MCF 10A (cell line): ENCODE data around the gene SPINT2. TPM values are rescaled to one million over a fixed set of nuclear protein-coding genes. Genes with fewer than 3 reads are reported as not detected.

Experiments used
- BruUV-seq: library from RNA; stranded (reverse); fragments of 400-500 nt; replicated peaks from 2 replicates; lab custom pipeline; 2021; lab: Mats Ljungman, UMichigan
- CTCF ChIA-PET: fragments of 300-600 bp; sonication (Branson Sonifier 250); formaldehyde crosslinking; extraction: SDS; loops from one replicate; lab custom pipeline; 2021; ENCODE audit warnings: antibody characterized with exemption, inconsistent platforms; lab: Yijun Ruan, JAX
- POLR2A ChIA-PET: fragments of 300-600, 350-650 bp; sonication (Branson Sonifier 250); formaldehyde crosslinking; extraction: SDS; loops from one replicate; lab custom pipeline; 2020; ENCODE audit warnings: antibody characterized with exemption, inconsistent platforms; lab: Yijun Ruan, JAX
- DNase-seq: peaks from one replicate; pipeline ENCODE4 v3.0.0-alpha.2; 2018; ENCODE audit not compliant: unreplicated experiment
- H3K27ac Mint-ChIP-seq: one replicate; pipeline ENCODE4 v1.8.0; 2022; ENCODE audit warnings: mild to moderate bottlenecking, low read depth, mixed read lengths; ENCODE audit not compliant: unreplicated experiment
- H3K27me3 Mint-ChIP-seq: one replicate; pipeline ENCODE4 v1.8.0; 2022; ENCODE audit warnings: mixed read lengths; ENCODE audit not compliant: insufficient read depth, unreplicated experiment
- H3K36me3 Mint-ChIP-seq: one replicate; pipeline ENCODE4 v1.8.0; 2022; ENCODE audit warnings: mild to moderate bottlenecking, moderate library complexity, mixed read lengths; ENCODE audit not compliant: insufficient read depth, unreplicated experiment
- H3K4me1 Mint-ChIP-seq: one replicate; pipeline ENCODE4 v1.8.0; 2022; ENCODE audit warnings: mixed read lengths; ENCODE audit not compliant: insufficient read depth, unreplicated experiment
- H3K4me3 Mint-ChIP-seq: one replicate; pipeline ENCODE4 v1.8.0; 2022; ENCODE audit warnings: mild to moderate bottlenecking, moderate library complexity, mixed read lengths; ENCODE audit not compliant: unreplicated experiment
- H3K9me3 Mint-ChIP-seq: one replicate; pipeline ENCODE4 v1.8.0; 2022; ENCODE audit warnings: mixed read lengths; ENCODE audit not compliant: unreplicated experiment
- intact Hi-C: fragments of 100-400 bp; cut with micrococcal nuclease; formaldehyde crosslinking; loops from 2 replicates; pipeline ENCODE4 v1.14.1; 2022
- total RNA-seq: library from RNA; stranded (reverse); gene quantifications from 2 replicates; pipeline ENCODE4 v1.2.3, GENCODE V29; 2022
- TF ChIP-seq, protein P1 (sequence below): fragments of 200-600 bp; IDR thresholded peaks from one replicate; pipeline ENCODE4 v1.8.0; 2022; ENCODE audit warnings: antibody characterized with exemption, mild to moderate bottlenecking; ENCODE audit not compliant: unreplicated experiment

SPINT2 gene
- total RNA-seq, 1 experiment from 2014 or later, result 333 TPM

DNA sequence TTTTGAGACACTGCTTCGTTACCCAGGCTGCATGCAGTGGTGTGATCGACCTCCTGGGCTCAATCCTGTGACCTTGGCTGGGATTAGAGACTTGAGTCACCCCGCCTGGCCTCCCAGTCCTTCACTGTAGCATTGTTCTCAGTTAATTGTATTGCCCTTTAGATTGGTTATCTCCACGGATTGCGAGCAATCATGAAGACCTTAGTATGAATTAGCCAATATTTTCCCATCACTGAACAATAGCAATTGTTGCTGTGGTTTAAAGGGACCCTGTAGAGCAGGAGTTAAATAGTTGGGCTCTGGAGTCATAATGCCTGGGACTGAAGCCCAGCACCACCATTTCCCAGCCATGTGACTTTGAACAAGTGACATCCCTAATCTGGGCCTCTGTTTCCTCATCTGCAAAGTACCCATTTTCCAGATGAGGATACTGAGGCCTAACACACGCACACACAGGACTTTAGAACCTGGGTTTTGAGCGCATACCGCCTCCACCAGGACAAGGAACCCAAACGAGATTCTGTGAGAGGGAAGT, 16.6 kb upstream of the SPINT2 start:
- Mint-ChIP-seq H3K9me3 (no peaks in the 10 kb centered on the region), H3K4me1 (peaks cover 27% of the 10 kb centered on the region), H3K27me3 (no peaks in the 10 kb centered on the region), H3K36me3 (no peaks in the 10 kb centered on the region), H3K27ac (no peak overlapping the region), H3K4me3 (no peak overlapping the region)
- TF ChIP-seq, protein P1, sequence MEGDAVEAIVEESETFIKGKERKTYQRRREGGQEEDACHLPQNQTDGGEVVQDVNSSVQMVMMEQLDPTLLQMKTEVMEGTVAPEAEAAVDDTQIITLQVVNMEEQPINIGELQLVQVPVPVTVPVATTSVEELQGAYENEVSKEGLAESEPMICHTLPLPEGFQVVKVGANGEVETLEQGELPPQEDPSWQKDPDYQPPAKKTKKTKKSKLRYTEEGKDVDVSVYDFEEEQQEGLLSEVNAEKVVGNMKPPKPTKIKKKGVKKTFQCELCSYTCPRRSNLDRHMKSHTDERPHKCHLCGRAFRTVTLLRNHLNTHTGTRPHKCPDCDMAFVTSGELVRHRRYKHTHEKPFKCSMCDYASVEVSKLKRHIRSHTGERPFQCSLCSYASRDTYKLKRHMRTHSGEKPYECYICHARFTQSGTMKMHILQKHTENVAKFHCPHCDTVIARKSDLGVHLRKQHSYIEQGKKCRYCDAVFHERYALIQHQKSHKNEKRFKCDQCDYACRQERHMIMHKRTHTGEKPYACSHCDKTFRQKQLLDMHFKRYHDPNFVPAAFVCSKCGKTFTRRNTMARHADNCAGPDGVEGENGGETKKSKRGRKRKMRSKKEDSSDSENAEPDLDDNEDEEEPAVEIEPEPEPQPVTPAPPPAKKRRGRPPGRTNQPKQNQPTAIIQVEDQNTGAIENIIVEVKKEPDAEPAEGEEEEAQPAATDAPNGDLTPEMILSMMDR, result no peak
- DNase-seq, result no peak
- ChIA-PET CTCF (interaction anchor here (1.0 kb wide), 2 partner anchors 18 to 78 kb away, joined by 3 read pairs; no protein-coding TSS in a partner anchor), POLR2A (interaction anchor here (0.6 to 4.2 kb wide), 4 partner anchors 16 to 87 kb away, joined by 4 to 36 read pairs (median 5); partner anchors contain the start of genes C19orf33 and SPINT2)
- intact Hi-C loops, result loop anchor here (10.0 kb wide), 1 partner anchor 157 kb away; the partner anchor contains the start of gene FAM98C
- no TSS peak for BruUV-seq

DNA sequence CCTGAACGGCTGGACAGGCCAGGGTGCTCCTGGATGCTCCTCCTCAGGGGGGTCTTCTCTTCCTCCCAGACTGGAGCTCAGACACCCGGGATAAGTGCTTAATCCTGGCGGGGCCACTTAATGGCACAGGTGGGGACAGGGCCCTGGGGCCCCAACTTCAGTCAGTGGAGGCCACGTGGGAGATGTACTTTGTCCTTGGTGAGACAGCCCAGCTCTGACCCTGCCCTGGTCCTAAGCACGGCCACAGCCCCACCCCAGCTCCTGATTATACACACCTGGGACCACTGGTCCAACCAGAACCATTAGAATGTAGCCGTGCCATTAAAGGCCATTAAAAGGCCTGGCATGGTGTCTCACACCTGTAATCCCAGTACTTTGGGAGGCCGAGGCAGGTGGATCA, 16.0 kb upstream of the SPINT2 start:
- Mint-ChIP-seq H3K27me3 (no peaks in the 10 kb centered on the region), H3K4me1 (peaks cover 27% of the 10 kb centered on the region), H3K9me3 (no peaks in the 10 kb centered on the region), H3K4me3 (no peak overlapping the region), H3K36me3 (no peaks in the 10 kb centered on the region), H3K27ac (no peak overlapping the region)
- ChIA-PET CTCF (interaction anchor here (1.0 kb wide), 1 partner anchor 17 kb away, joined by 3 read pairs; no protein-coding TSS in a partner anchor), POLR2A (interaction anchor here (0.7 kb wide), 1 partner anchor 16 kb away, joined by 4 read pairs; the partner anchor contains the start of gene SPINT2)
- TF ChIP-seq, protein P1, result no peak
- intact Hi-C loops, result loop anchor here (10.0 kb wide), 1 partner anchor 156 kb away; the partner anchor contains the start of gene FAM98C
- BruUV-seq, result no TSS peak
- DNase-seq, result no peak

DNA sequence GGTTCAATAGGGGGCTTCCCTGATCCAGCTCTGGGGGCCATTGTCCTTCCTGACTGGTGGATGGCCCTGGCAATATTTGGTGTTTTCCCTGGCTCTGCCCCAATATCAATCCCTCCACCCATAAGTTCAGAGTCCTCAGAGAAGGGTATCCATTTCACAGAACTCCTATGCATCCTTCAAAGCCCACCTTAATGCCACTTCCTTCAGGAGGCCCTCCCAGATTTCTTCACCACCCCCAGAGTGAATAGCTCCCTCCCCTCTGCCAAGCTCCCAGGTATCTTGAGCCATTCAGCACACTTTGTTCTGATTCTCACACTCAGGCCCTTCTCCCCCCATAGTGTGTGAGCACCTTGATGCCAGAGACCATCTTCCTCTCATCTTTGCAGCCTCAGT, 13.9 kb upstream of the SPINT2 start:
- no peak overlapping the region for H3K27ac Mint-ChIP-seq
- CTCF ChIA-PET, result interaction anchor here (0.5 to 1.8 kb wide), 3 partner anchors 25 to 351 kb away, joined by 3 to 5 read pairs (median 4); partner anchors contain the start of gene GGN
- no peak for DNase-seq
- no peaks in the 10 kb centered on the region for H3K27me3 Mint-ChIP-seq
- H3K4me3 Mint-ChIP-seq, result no peak overlapping the region
- POLR2A ChIA-PET, result interaction anchor here (1.1 to 1.5 kb wide), 2 partner anchors 14 to 15 kb away, joined by 3 to 5 read pairs; partner anchors contain the start of gene SPINT2
- H3K36me3 Mint-ChIP-seq, result no peaks in the 10 kb centered on the region
- H3K9me3 Mint-ChIP-seq, result no peaks in the 10 kb centered on the region
- BruUV-seq, result no TSS peak
- TF ChIP-seq, protein P1, result no peak
- H3K4me1 Mint-ChIP-seq, result peaks cover 16% of the 10 kb centered on the region
- intact Hi-C loops, result no loop called here

DNA sequence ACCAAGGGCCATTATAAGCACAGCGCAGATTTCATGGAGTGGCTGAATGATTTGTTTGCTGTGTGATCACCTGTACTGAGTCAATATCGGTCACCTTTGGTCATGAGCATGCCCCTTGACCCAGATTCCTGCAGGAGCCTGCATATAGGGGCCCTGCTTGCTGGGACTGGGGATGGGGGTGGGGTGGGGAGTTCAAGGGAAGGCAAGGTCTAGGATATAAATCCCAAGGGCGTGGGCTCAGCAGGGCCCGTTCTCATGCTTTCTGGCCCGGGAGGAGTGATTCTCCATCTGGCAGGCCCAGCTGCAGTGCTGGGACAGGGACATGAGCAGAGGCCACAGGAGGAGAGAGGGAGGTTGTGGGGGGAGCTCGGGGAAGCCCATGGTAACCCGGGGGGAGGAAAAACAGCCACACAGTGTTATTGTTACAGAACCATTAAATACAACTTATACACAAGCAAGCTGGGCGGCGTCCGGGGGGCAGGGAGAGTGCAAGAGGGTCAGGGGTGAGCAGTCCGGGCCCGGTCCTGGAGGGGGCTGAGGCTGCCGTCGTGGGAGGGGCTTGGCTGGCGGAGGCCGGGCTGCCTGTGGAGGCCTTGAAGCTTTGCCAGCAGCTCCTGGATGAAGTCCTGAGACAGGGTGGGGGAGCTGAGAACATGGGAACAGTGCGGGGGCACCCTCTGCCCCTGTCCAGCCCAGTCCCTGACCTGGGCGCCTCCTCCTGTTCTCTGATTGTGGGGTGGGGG, 13.4 kb upstream of the SPINT2 start:
- H3K36me3 Mint-ChIP-seq, result no peaks in the 10 kb centered on the region
- ChIA-PET POLR2A (interaction anchor here (0.7 to 1.5 kb wide), 6 partner anchors 8 to 68 kb away, joined by 3 to 9 read pairs (median 4); partner anchors contain the start of gene SPINT2), CTCF (interaction anchor here (0.7 to 1.8 kb wide), 5 partner anchors 11 to 352 kb away, joined by 4 to 5 read pairs (median 4); partner anchors contain the start of gene CATSPERG)
- H3K4me1 Mint-ChIP-seq, result peaks cover 14% of the 10 kb centered on the region
- no peaks in the 10 kb centered on the region for H3K27me3 Mint-ChIP-seq
- intact Hi-C loops, result no loop called here
- peak overlapping the region; percentile 57 for H3K27ac Mint-ChIP-seq
- TF ChIP-seq, protein P1, result no peak
- H3K9me3 Mint-ChIP-seq, result no peaks in the 10 kb centered on the region
- DNase-seq, result no peak
- H3K4me3 Mint-ChIP-seq, result peak overlapping the region; percentile 3
- no TSS peak for BruUV-seq
